CD4-positive, alpha-beta T cell (primary cell): ENCODE results near the gene SHMT2. TPM values are rescaled to one million over a fixed set of nuclear protein-coding genes. Genes with fewer than 3 reads are reported as not detected.

ENCODE experiments used
- ATAC-seq: fragments of 200-7000 bp; cut with Tn5 transposase; one replicate; pipeline ENCODE4 v1.10.0; 2022; ENCODE audit warnings: mild to moderate bottlenecking; ENCODE audit not compliant: poor library complexity
- CTCF ChIA-PET: fragments of 350-600 bp; sonication (Branson Sonifier 250); formaldehyde crosslinking; loops from one replicate; lab custom pipeline; 2021; ENCODE audit warnings: antibody characterized with exemption, inconsistent platforms; lab: Charles Lee
- POLR2A ChIA-PET: fragments of 350-600 bp; sonication (Branson Sonifier 250); formaldehyde crosslinking; loops from one replicate; lab custom pipeline; 2021; ENCODE audit warnings: antibody characterized with exemption, inconsistent platforms; lab: Charles Lee
- DNase-seq, 14 experiments: peaks; one replicate each; pipeline ENCODE4 v3.0.0-alpha.2; 2013 to 2020; ENCODE audit warnings: mixed read lengths in 2 of 14
- H3K27ac ChIP-seq, 2 donors: one replicate each; pipeline versions ENCODE4 v1.5.1 to v1.7.0; 2013; ENCODE audit warnings: low read length in 2 of 2, low read depth in 1 of 2, mild to moderate bottlenecking in 1 of 2
- H3K27me3 ChIP-seq, 2 experiments: 1 replicate in 1 of 2; 2 replicates in 1 of 2; pipeline versions ENCODE4 v1.6.1 to v1.7.0; 2013; ENCODE audit warnings: low read length in 2 of 2, control low read depth in 1 of 2, mild to moderate bottlenecking in 1 of 2, moderate library complexity in 1 of 2; ENCODE audit not compliant: insufficient read depth in 2 of 2, control insufficient read depth in 1 of 2
- H3K36me3 ChIP-seq: one replicate; pipeline ENCODE4 v1.6.1; 2013; ENCODE audit warnings: low read length, control low read depth; ENCODE audit not compliant: insufficient read depth
- H3K4me1 ChIP-seq: one replicate; pipeline ENCODE4 v1.6.1; 2013; ENCODE audit warnings: low read length, control low read depth; ENCODE audit not compliant: insufficient read depth
- H3K4me3 ChIP-seq: one replicate; pipeline ENCODE4 v1.5.1; 2013; ENCODE audit warnings: mild to moderate bottlenecking, low read length, moderate library complexity
- H3K9me3 ChIP-seq, 2 experiments: 1 replicate in 1 of 2; 2 replicates in 1 of 2; pipeline versions ENCODE4 v1.6.1 to v1.7.0; 2013; ENCODE audit warnings: low read length in 2 of 2, mild to moderate bottlenecking in 2 of 2, control low read depth in 1 of 2, moderate library complexity in 1 of 2; ENCODE audit not compliant: control insufficient read depth in 1 of 2, insufficient read depth in 1 of 2
- H3K27ac Mint-ChIP-seq: one replicate; pipeline ENCODE4 v1.8.0; 2020; ENCODE audit warnings: mixed read lengths
- H3K27me3 Mint-ChIP-seq: one replicate; pipeline ENCODE4 v1.8.0; 2021; ENCODE audit warnings: mixed read lengths
- H3K36me3 Mint-ChIP-seq: one replicate; pipeline ENCODE4 v1.8.0; 2021; ENCODE audit warnings: low read depth, mixed read lengths
- H3K4me1 Mint-ChIP-seq: one replicate; pipeline ENCODE4 v1.8.0; 2021; ENCODE audit warnings: low read depth, mixed read lengths
- H3K4me3 Mint-ChIP-seq: one replicate; pipeline ENCODE4 v1.8.0; 2020; ENCODE audit warnings: mild to moderate bottlenecking, mixed read lengths
- H3K9me3 Mint-ChIP-seq: one replicate; pipeline ENCODE4 v1.8.0; 2020; ENCODE audit warnings: mixed read lengths
- intact Hi-C, 2 experiments: fragments of 100-400 bp; cut with DNase I in 1 of 2; cut with micrococcal nuclease in 1 of 2; formaldehyde crosslinking; loops; one replicate each; pipeline versions ENCODE4 v1.15.1 to v1.9.0; 2023 to 2025; cut with DNase I, micrococcal nuclease
- total RNA-seq, 174 experiments: library from RNA in 2 of 174; stranded (reverse) in 2 of 174; gene quantifications; one replicate each; pipeline ENCODE4 v1.2.3 and lab custom pipeline; 2021 to 2026
- TF ChIP-seq, protein P1 (sequence below): fragments of 200-600 bp; IDR thresholded peaks from one replicate; pipeline ENCODE4 v1.8.0; 2022; ENCODE audit warnings: antibody characterized with exemption, mild to moderate bottlenecking

SHMT2 gene
- total RNA-seq, 2 experiments from 2014 or later = 21.3 to 22.2 TPM

DNA sequence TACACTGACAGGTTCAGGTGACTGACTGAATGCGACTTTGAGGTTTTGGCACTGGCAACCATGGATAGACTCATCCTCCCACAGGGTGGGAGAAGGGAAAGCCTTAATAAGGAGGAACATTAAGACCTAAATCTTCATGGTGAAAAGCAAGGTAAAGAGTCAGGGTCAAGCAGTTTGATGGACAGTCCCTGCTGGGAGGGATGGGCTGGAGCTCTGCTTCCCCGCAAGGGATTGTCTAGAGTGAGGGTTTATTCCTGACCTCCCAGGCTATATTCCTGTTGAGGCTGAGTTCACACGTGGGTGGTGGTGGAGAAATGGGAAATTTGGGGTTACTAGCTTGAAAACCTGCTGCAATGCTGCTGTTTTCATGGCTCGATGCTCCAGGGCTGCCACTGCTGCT is 30.9 kb downstream of the SHMT2 start:
- Mint-ChIP-seq H3K27ac (no peak overlapping the region), H3K9me3 (no peaks in the 10 kb centered on the region), H3K4me1 (no peaks in the 10 kb centered on the region), H3K36me3 (peaks cover 90% of the 10 kb centered on the region), H3K4me3 (no peak overlapping the region), H3K27me3 (no peaks in the 10 kb centered on the region)
- no peaks in the 10 kb centered on the region for H3K9me3 ChIP-seq
- H3K4me1 ChIP-seq = peaks cover 3% of the 10 kb centered on the region
- intact Hi-C loops = loop anchor here in 1 of 2 experiments (10.0 kb wide), 1 partner anchor 194 kb away; the partner anchor contains the start of genes GLI1 and INHBE
- TF ChIP-seq, protein P1, sequence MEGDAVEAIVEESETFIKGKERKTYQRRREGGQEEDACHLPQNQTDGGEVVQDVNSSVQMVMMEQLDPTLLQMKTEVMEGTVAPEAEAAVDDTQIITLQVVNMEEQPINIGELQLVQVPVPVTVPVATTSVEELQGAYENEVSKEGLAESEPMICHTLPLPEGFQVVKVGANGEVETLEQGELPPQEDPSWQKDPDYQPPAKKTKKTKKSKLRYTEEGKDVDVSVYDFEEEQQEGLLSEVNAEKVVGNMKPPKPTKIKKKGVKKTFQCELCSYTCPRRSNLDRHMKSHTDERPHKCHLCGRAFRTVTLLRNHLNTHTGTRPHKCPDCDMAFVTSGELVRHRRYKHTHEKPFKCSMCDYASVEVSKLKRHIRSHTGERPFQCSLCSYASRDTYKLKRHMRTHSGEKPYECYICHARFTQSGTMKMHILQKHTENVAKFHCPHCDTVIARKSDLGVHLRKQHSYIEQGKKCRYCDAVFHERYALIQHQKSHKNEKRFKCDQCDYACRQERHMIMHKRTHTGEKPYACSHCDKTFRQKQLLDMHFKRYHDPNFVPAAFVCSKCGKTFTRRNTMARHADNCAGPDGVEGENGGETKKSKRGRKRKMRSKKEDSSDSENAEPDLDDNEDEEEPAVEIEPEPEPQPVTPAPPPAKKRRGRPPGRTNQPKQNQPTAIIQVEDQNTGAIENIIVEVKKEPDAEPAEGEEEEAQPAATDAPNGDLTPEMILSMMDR = no peak
- DNase-seq = no peak
- ATAC-seq = no peak
- H3K27me3 ChIP-seq = no peaks in the 10 kb centered on the region
- H3K4me3 ChIP-seq = no peak overlapping the region
- H3K27ac ChIP-seq = no peak overlapping the region
- POLR2A ChIA-PET = no interaction called here
- CTCF ChIA-PET = no interaction called here
- H3K36me3 ChIP-seq = peaks cover 76% of the 10 kb centered on the region

DNA sequence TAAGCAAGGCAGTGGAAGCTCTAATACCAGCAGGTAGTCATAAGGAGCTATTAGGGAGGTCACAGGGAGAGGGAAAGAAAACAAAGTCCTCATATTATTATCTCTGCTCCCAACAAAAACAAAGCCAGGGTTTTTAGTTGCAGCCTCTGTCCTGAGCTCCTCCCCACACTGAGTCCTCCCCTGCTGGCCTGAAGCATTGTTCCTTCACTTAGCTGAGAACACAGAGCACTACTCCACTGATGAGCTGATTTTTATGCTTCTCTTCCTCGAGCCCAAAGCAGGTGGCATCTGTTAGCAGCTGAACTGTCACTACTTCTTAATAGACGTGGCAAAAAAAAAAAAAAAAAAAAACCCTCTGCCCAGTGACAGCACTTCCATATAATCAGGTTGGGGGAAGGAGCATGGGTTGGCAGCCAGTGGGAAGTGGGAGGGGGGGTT is 31.9 kb downstream of the SHMT2 start:
- no peaks in the 10 kb centered on the region for H3K9me3 Mint-ChIP-seq
- ATAC-seq = no peak
- H3K27me3 Mint-ChIP-seq = no peaks in the 10 kb centered on the region
- Histone ChIP-seq H3K4me3 (no peak overlapping the region), H3K4me1 (peaks cover 3% of the 10 kb centered on the region), H3K27me3 (no peaks in the 10 kb centered on the region), H3K36me3 (peaks cover 69% of the 10 kb centered on the region), H3K9me3 (no peaks in the 10 kb centered on the region), H3K27ac (no peak overlapping the region)
- POLR2A ChIA-PET = no interaction called here
- TF ChIP-seq, protein P1 = no peak
- H3K36me3 Mint-ChIP-seq = peaks cover 87% of the 10 kb centered on the region
- H3K4me3 Mint-ChIP-seq = no peak overlapping the region
- no peak for DNase-seq
- no peaks in the 10 kb centered on the region for H3K4me1 Mint-ChIP-seq
- CTCF ChIA-PET = interaction anchor here (1.1 to 1.4 kb wide), 2 partner anchors 22 to 48 kb away, joined by 3 read pairs; no protein-coding TSS in a partner anchor
- H3K27ac Mint-ChIP-seq = no peak overlapping the region
- intact Hi-C loops = loop anchor here in 1 of 2 experiments (10.0 kb wide), 1 partner anchor 193 kb away; the partner anchor contains the start of genes GLI1 and INHBE

DNA sequence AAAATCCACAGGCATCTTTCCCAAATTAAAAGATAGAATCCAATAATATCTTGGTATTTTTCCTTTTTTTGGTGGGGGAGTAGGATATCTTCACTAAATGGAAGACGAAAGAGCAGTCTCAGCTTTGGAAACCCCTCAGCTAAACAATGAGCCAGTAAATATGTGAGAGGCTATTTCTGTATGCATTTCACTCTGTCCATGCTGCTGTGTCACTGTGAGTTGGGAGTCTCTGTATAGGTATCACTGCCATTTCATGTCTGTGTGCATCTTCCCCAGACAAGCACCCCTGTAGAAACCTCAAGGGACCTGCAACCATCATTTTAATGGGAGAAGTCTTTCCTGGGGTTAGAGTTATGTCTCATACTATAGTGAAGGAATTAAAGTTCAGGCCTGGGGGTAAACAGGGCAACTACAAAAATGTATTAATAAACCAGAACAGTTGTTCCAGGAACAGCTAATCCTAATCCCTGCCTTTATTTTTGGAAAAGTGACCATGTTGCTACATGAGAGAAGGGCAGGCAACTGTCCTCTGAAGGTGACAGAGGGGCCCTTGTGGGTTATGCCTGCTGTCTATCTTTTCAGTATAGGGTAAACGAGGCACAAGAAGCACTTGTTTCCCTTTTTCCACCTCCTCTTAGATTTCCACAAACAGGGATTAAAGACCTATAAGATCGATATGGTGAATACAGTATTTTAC is 32.8 kb downstream of the SHMT2 start:
- intact Hi-C loops = loop anchor here in 1 of 2 experiments (10.0 kb wide), 1 partner anchor 193 kb away; the partner anchor contains the start of genes GLI1 and INHBE
- no peaks in the 10 kb centered on the region for H3K4me1 Mint-ChIP-seq

More for the DNA sequence above, 32.8 kb downstream of the SHMT2 start:
- POLR2A ChIA-PET = no interaction called here
- H3K36me3 Mint-ChIP-seq = peaks cover 87% of the 10 kb centered on the region
- TF ChIP-seq, protein P1 = no peak
- Histone ChIP-seq H3K36me3 (peaks cover 68% of the 10 kb centered on the region), H3K27ac (no peak overlapping the region), H3K4me1 (peaks cover 3% of the 10 kb centered on the region), H3K9me3 (no peaks in the 10 kb centered on the region), H3K4me3 (no peak overlapping the region), H3K27me3 (no peaks in the 10 kb centered on the region)
- no peaks in the 10 kb centered on the region for H3K9me3 Mint-ChIP-seq
- DNase-seq (no peak), ATAC-seq (no peak)
- H3K27ac Mint-ChIP-seq = no peak overlapping the region
- CTCF ChIA-PET = interaction anchor here (1.4 kb wide), 1 partner anchor 23 kb away, joined by 3 read pairs; no protein-coding TSS in a partner anchor
- H3K4me3 Mint-ChIP-seq = no peak overlapping the region
- no peaks in the 10 kb centered on the region for H3K27me3 Mint-ChIP-seq
